ENCODE results near the gene FBXO2.

DNA sequence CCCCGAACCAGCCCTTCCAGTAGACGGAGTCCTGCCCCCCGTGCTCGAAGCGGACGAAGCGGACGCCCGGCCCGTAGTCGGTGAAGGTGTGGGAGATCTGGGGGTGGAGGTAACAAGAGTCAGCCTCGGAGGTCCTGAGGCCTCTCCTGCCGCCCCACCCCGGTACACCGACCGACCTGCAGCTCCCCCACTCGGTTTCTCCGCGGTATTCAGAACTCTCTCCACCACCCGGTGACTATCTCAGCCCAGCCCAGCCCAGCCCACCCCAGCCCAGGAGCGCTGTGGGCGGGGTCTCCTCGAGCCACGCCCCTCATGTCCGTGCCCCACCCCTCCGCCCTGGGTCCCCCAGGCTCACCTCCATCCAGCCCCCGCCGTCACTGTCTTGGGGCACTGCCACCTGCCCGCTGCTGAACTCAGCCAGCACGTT, 5.5 kb downstream of the FBXO2 start:
- TF ChIP-seq, protein P1, sequence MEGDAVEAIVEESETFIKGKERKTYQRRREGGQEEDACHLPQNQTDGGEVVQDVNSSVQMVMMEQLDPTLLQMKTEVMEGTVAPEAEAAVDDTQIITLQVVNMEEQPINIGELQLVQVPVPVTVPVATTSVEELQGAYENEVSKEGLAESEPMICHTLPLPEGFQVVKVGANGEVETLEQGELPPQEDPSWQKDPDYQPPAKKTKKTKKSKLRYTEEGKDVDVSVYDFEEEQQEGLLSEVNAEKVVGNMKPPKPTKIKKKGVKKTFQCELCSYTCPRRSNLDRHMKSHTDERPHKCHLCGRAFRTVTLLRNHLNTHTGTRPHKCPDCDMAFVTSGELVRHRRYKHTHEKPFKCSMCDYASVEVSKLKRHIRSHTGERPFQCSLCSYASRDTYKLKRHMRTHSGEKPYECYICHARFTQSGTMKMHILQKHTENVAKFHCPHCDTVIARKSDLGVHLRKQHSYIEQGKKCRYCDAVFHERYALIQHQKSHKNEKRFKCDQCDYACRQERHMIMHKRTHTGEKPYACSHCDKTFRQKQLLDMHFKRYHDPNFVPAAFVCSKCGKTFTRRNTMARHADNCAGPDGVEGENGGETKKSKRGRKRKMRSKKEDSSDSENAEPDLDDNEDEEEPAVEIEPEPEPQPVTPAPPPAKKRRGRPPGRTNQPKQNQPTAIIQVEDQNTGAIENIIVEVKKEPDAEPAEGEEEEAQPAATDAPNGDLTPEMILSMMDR (IDR thresholded peaks at IDR 0.05), result no peak
- TF ChIP-seq POLR2A (IDR thresholded peaks at IDR 0.05), result no peak
